Keratinocyte (primary cell): ENCODE results near the gene SPOCK1. TPM values are rescaled to one million over a fixed set of nuclear protein-coding genes. Genes with fewer than 3 reads are reported as not detected.

ENCODE experiments used
- DNase-seq: peaks from one replicate; pipeline ENCODE4 v3.0.0-alpha.2; 2011; ENCODE audit warnings: low read depth, missing footprints, low spot score
- FAIRE-seq: peaks from 2 replicates; lab custom pipeline; 2011; peaks lifted over from hg19 to GRCh38; lab: Jason Lieb, UNC
- H2AFZ ChIP-seq: 2 replicates; pipeline ENCODE4 v1.6.0; 2012; ENCODE audit warnings: low read length, control low read depth, inconsistent platforms; ENCODE audit not compliant: control insufficient read depth
- H3K27ac ChIP-seq: 2 replicates; pipeline ENCODE4 v1.5.1; 2011; ENCODE audit warnings: low read length; ENCODE audit not compliant: control insufficient read depth, insufficient read depth
- H3K27me3 ChIP-seq: 3 replicates; pipeline ENCODE4 v1.6.0; 2011; ENCODE audit warnings: low read length; ENCODE audit not compliant: control insufficient read depth, insufficient read depth; ENCODE audit errors: extremely low read depth
- H3K36me3 ChIP-seq, 2 experiments: 2 replicates in 1 of 2; 3 replicates in 1 of 2; pipeline ENCODE4 v1.5.1; 2011; ENCODE audit warnings: low read length in 2 of 2, mild to moderate bottlenecking in 1 of 2; ENCODE audit not compliant: control insufficient read depth in 2 of 2, insufficient read depth in 2 of 2; ENCODE audit errors: extremely low read depth in 1 of 2
- H3K4me1 ChIP-seq: 3 replicates; pipeline ENCODE4 v1.5.1; 2011; ENCODE audit warnings: low read length; ENCODE audit not compliant: control insufficient read depth, insufficient read depth; ENCODE audit errors: extremely low read depth
- H3K4me2 ChIP-seq: 3 replicates; pipeline ENCODE4 v1.6.0; 2011; ENCODE audit warnings: low read depth, low read length; ENCODE audit not compliant: control insufficient read depth, insufficient read depth; ENCODE audit errors: extremely low read depth
- H3K4me3 ChIP-seq, 3 experiments: fragments of 200-600 bp in 1 of 3; sonication (generic) in 1 of 3; 2 replicates in 2 of 3; 3 replicates in 1 of 3; pipeline ENCODE4 v1.5.1; 2011 to 2016; ENCODE audit warnings: low read length in 3 of 3, mild to moderate bottlenecking in 3 of 3, control low read depth in 2 of 3, inconsistent platforms in 1 of 3, low read depth in 1 of 3, mixed read lengths in 1 of 3, mixed run types in 1 of 3, moderate library complexity in 1 of 3; ENCODE audit not compliant: control insufficient read depth in 2 of 3, insufficient read depth in 2 of 3; ENCODE audit errors: extremely low read depth in 1 of 3
- H3K79me2 ChIP-seq: 2 replicates; pipeline ENCODE4 v1.6.0; 2012; ENCODE audit warnings: low read length; ENCODE audit not compliant: control insufficient read depth, insufficient read depth
- H3K9ac ChIP-seq: 3 replicates; pipeline ENCODE4 v1.6.0; 2011; ENCODE audit warnings: low read length; ENCODE audit not compliant: control insufficient read depth, insufficient read depth; ENCODE audit errors: extremely low read depth
- H3K9me1 ChIP-seq: 3 replicates; pipeline ENCODE4 v1.6.0; 2011; ENCODE audit warnings: low read length; ENCODE audit not compliant: control insufficient read depth, insufficient read depth; ENCODE audit errors: extremely low read depth
- H3K9me3 ChIP-seq: 2 replicates; pipeline ENCODE4 v1.5.1; 2012; ENCODE audit warnings: low read depth, low read length; ENCODE audit not compliant: control insufficient read depth
- H4K20me1 ChIP-seq: 3 replicates; pipeline ENCODE4 v1.6.0; 2011; ENCODE audit warnings: low read length; ENCODE audit not compliant: control insufficient read depth, insufficient read depth; ENCODE audit errors: extremely low read depth
- EZH2 ChIP-seq: IDR thresholded peaks from one replicate; pipeline ENCODE4 v1.6.1; 2012; ENCODE audit warnings: inconsistent platforms, mild to moderate bottlenecking, low read length, moderate library complexity
- dilution Hi-C: fragments of 300-500 bp; cut with MboI; formaldehyde crosslinking; loops from one replicate; pipeline ENCODE4 v1.7.0; 2020; ENCODE audit warnings: low sequenced_read_pairs; ENCODE audit not compliant: extremely low pct_ligation_motif_present
- polyA plus RNA-seq, 5 experiments: library from polyadenylated mRNA; depleted of rRNA in 3 of 5; stranded (reverse) in 3 of 5; stranded (forward) in 1 of 5; unstranded in 1 of 5; fragments of >200 nt; gene quantifications; 1 replicate in 1 of 5; 2 replicates in 3 of 5; 3 replicates in 1 of 5; pipeline versions ENCODE4 v1.2.1 to v1.2.3, GENCODE V29; 2011 to 2012; ENCODE audit warnings: missing spikeins in 2 of 5, low read depth in 1 of 5, low replicate concordance in 1 of 5
- TF ChIP-seq, protein P1 (sequence below), 3 experiments: IDR thresholded peaks in 1 of 3; conservative IDR thresholded peaks in 1 of 3; optimal IDR thresholded peaks in 1 of 3; 2 replicates in 2 of 3; 3 replicates in 1 of 3; pipeline versions ENCODE3 to v1.5.1; 2011; ENCODE audit warnings: low read length in 3 of 3, mild to moderate bottlenecking in 3 of 3, moderate library complexity in 2 of 3, control low read depth in 1 of 3, inconsistent platforms in 1 of 3; ENCODE audit not compliant: insufficient read depth in 2 of 3; ENCODE audit errors: extremely low read depth in 1 of 3

The SPOCK1 gene
- polyA plus RNA-seq, 1 donor (not counting 4 experiments of a cell fraction or from before 2014, with no cell fraction given) = 5.5 TPM

DNA sequence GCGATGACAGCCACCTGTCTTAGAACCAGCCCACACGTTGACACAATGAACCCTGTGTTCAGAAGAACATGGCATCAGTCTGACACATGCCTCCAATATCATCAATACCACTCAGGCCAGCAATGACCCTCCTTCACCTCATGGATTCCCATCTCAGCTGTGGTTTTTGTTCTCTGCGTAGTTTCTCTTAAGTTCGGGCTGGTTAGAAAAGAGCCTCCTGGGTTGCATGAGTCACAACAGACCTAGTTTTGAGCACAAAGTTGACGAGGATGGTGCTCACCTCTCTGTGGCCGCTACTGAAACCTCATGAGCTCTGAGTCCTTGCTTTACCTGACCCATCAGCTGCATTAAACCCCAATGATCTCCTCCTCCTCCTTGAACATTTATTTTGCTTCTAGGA is 299.9 kb downstream of the SPOCK1 start:
- Histone ChIP-seq H3K9ac (no peak overlapping the region), H3K9me3 (no peaks in the 10 kb centered on the region), H3K4me1 (peaks cover 4% of the 10 kb centered on the region), H3K36me3 (no peaks in the 10 kb centered on the region), H3K9me1 (no peaks in the 10 kb centered on the region), H3K27ac (no peak overlapping the region), H3K27me3 (no peaks in the 10 kb centered on the region), H3K4me3 (no peak overlapping the region), H4K20me1 (no peaks in the 10 kb centered on the region), H3K4me2 (no peak overlapping the region), H3K79me2 (no peaks in the 10 kb centered on the region), H2AFZ (no peak overlapping the region)
- FAIRE-seq (no peak), DNase-seq (no peak)
- dilution Hi-C loops = no loop called here
- no peak for TF ChIP-seq EZH2
- TF ChIP-seq, protein P1, sequence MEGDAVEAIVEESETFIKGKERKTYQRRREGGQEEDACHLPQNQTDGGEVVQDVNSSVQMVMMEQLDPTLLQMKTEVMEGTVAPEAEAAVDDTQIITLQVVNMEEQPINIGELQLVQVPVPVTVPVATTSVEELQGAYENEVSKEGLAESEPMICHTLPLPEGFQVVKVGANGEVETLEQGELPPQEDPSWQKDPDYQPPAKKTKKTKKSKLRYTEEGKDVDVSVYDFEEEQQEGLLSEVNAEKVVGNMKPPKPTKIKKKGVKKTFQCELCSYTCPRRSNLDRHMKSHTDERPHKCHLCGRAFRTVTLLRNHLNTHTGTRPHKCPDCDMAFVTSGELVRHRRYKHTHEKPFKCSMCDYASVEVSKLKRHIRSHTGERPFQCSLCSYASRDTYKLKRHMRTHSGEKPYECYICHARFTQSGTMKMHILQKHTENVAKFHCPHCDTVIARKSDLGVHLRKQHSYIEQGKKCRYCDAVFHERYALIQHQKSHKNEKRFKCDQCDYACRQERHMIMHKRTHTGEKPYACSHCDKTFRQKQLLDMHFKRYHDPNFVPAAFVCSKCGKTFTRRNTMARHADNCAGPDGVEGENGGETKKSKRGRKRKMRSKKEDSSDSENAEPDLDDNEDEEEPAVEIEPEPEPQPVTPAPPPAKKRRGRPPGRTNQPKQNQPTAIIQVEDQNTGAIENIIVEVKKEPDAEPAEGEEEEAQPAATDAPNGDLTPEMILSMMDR (optimal IDR thresholded peaks at IDR 0.05 in 1 of 3, IDR thresholded peaks at IDR 0.05 in 1 of 3, conservative IDR thresholded peaks at IDR 0.05 in 1 of 3; ENCODE audit: extremely low read depth in 1 of 3, insufficient read depth in 2 of 3, low read length in 3 of 3) = no peak

DNA sequence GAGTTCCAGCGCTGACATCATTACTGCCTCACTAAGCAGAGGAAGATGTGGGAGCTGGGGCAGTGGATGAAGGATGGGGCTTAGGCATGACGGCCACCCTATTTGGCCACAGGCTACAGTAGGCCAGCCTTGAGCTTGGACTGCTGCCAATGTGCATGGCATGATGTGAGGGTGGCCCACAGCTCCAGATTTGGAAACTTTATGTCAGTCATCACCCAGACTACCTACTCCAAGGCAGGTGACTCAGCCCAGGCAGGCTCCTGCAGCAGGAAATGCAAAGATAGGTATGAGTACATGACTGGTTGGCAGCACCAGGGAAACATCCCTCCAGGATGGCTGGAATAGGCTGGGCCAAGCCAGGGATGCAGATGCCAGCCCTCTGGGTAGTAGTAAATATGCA is 303.6 kb downstream of the SPOCK1 start:
- Histone ChIP-seq H3K4me1 (peaks cover 9% of the 10 kb centered on the region), H3K27me3 (no peaks in the 10 kb centered on the region), H3K79me2 (no peaks in the 10 kb centered on the region), H3K9ac (no peak overlapping the region), H2AFZ (no peak overlapping the region), H3K36me3 (no peaks in the 10 kb centered on the region), H3K9me1 (no peaks in the 10 kb centered on the region), H4K20me1 (no peaks in the 10 kb centered on the region), H3K4me3 (no peak overlapping the region), H3K9me3 (no peaks in the 10 kb centered on the region), H3K27ac (no peak overlapping the region), H3K4me2 (no peak overlapping the region)
- dilution Hi-C loops = no loop called here
- no peak for TF ChIP-seq EZH2
- TF ChIP-seq, protein P1 (optimal IDR thresholded peaks at IDR 0.05 in 1 of 3, IDR thresholded peaks at IDR 0.05 in 1 of 3, conservative IDR thresholded peaks at IDR 0.05 in 1 of 3; ENCODE audit: extremely low read depth in 1 of 3, insufficient read depth in 2 of 3, low read length in 3 of 3) = no peak
- peak; percentile 92 for FAIRE-seq
- no peak for DNase-seq
